ENCODE measurements around the gene FGFR3.
"Not testable (repeated sequence)": the region's sequence is repeated elsewhere in the genome, so short reads cannot be mapped to it uniquely, and the experiment has no call there.

The FGFR3 gene

GRCh38 chr4:1822568-1823544 is 29.8 kb downstream of the FGFR3 start:
- DNase-seq, result no peak

GRCh38 chr4:1823545-1823932 is 30.4 kb downstream of the FGFR3 start:
- DNase-seq, result no peak

- no peak for DNase-seq
These were observed 31.7 kb downstream of the FGFR3 start for GRCh38 chr4:1824746-1825145.

GRCh38 chr4:1825326-1825725 is 32.2 kb downstream of the FGFR3 start:
- DNase-seq, result no peak

- no peak for DNase-seq
These were observed 33.6 kb downstream of the FGFR3 start for GRCh38 chr4:1826531-1827350.

- no peak for DNase-seq
These were observed 37.1 kb downstream of the FGFR3 start for GRCh38 chr4:1830234-1830633.

GRCh38 chr4:1830642-1831228 is 37.6 kb downstream of the FGFR3 start:
- no peak for DNase-seq

GRCh38 chr4:1831331-1831730 is 38.2 kb downstream of the FGFR3 start:
- DNase-seq, result no peak

- DNase-seq, result no peak
These were observed 39.6 kb downstream of the FGFR3 start for GRCh38 chr4:1832690-1833089.

GRCh38 chr4:1833307-1834046 is 40.4 kb downstream of the FGFR3 start:
- no peak for DNase-seq

- DNase-seq, result no peak
These were observed 41.1 kb downstream of the FGFR3 start for GRCh38 chr4:1834047-1834775.

- DNase-seq, result not testable (repeated sequence)
These were observed 42.7 kb downstream of the FGFR3 start for GRCh38 chr4:1835836-1836235.

GRCh38 chr4:1836650-1837049 is 43.6 kb downstream of the FGFR3 start:
- DNase-seq, result no peak

GRCh38 chr4:1837069-1837468 is 44.0 kb downstream of the FGFR3 start:
- no peak for DNase-seq

- DNase-seq, result no peak
These were observed 46.2 kb downstream of the FGFR3 start for GRCh38 chr4:1839282-1839681.

GRCh38 chr4:1841201-1841886 is 48.3 kb downstream of the FGFR3 start:
- DNase-seq, result no peak

GRCh38 chr4:1841887-1842210 is 48.8 kb downstream of the FGFR3 start:
- DNase-seq, result no peak

GRCh38 chr4:1842339-1842895 is 49.3 kb downstream of the FGFR3 start:
- no peak for DNase-seq

GRCh38 chr4:1842993-1843448 is 49.9 kb downstream of the FGFR3 start:
- DNase-seq, result no peak

GRCh38 chr4:1843852-1844251 is 50.8 kb downstream of the FGFR3 start:
- no peak for DNase-seq

- DNase-seq, result not testable (repeated sequence)
These were observed 51.5 kb downstream of the FGFR3 start for GRCh38 chr4:1844618-1845017.
